Measurements from ENCODE around the gene DCANP1.
"Not testable (repeated sequence)": the region's sequence is repeated elsewhere in the genome, so short reads cannot be mapped to it uniquely, and the experiment has no call there.

The DCANP1 gene, protein sequence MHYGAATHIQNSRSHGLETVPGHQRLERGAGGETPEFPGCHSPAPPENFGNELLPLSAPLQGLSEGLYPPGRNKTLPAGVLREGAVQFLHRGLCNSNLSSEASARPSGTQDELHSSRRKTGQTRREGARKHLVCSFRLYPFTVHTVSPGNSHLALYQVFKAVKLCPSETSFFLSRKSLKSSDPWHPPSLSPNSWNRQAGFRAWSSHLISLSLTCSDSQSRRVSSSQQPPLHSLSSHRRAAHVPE

GRCh38 chr5:135447298-135447929 is at the start of gene DCANP1:
DCANP1 (minus strand) TSS chr5:135447348; CDS start chr5:135447108, 240 bp downstream.
- no peak for DNase-seq
- ATAC-seq: no peak

DNA sequence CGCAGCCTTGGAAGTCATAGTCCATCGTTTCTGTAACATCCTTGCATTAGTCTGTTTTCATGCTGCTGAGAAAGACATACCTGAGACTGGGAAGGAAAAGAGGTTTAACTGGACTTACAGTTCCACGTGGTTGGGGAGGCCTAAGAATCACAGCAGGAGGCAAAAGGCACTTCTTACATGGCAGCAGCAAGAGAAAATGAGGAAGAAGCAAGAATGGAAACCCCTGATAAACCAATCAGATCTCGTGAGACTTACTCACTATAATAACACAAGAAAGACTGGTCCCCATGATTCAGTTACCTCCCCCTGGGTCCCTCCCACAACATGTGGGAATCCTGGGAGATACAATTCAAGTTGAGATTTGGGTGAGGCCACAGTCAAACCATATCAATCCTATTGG is 48.4 kb upstream of the DCANP1 start:
- DNase-seq, ATAC-seq: not testable (repeated sequence)

- ATAC-seq (no peak), DNase-seq (no peak)
These were observed 47.0 kb upstream of the DCANP1 start for GRCh38 chr5:135494196-135494595.

GRCh38 chr5:135493406-135494180 is 46.4 kb upstream of the DCANP1 start:
- no peak for ATAC-seq
- DNase-seq: no peak

- ATAC-seq: no peak
These were observed 45.1 kb upstream of the DCANP1 start for GRCh38 chr5:135492319-135492626.

GRCh38 chr5:135491552-135492318 is 44.6 kb upstream of the DCANP1 start:
- ATAC-seq (no peak), DNase-seq (no peak)

More at GRCh38 chr5:135492319-135492626, 45.1 kb upstream of the DCANP1 start:
- no peak for DNase-seq

DNA sequence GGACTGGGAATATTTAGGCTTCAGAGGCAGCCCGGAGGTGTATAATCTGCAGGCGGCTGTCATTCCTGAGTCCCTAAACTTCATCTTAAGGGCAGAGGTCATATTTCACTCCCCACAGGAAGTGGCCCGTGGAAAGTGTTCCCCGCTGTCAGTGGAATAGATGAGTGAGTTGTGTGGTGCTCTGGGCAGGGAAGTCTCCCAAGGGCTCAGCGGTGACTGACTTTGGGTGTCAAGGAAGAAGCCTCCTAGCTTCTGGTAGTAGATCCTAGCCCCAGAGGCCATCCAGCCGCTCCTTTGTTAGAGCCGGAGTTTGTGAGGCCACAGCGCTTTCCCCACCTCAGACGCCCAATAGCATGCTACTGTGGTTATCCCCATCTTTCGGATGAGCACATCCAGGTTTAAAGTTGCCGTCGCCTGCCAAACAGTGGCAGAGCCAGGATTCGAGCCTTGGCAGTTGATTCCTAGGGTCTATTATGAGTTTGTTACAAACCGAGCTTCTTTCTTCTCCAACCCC is 43.9 kb upstream of the DCANP1 start:
- DNase-seq (no peak), ATAC-seq (no peak)

- DNase-seq (no peak), ATAC-seq (no peak)
These were observed 43.3 kb upstream of the DCANP1 start for GRCh38 chr5:135490245-135491037.

DNA sequence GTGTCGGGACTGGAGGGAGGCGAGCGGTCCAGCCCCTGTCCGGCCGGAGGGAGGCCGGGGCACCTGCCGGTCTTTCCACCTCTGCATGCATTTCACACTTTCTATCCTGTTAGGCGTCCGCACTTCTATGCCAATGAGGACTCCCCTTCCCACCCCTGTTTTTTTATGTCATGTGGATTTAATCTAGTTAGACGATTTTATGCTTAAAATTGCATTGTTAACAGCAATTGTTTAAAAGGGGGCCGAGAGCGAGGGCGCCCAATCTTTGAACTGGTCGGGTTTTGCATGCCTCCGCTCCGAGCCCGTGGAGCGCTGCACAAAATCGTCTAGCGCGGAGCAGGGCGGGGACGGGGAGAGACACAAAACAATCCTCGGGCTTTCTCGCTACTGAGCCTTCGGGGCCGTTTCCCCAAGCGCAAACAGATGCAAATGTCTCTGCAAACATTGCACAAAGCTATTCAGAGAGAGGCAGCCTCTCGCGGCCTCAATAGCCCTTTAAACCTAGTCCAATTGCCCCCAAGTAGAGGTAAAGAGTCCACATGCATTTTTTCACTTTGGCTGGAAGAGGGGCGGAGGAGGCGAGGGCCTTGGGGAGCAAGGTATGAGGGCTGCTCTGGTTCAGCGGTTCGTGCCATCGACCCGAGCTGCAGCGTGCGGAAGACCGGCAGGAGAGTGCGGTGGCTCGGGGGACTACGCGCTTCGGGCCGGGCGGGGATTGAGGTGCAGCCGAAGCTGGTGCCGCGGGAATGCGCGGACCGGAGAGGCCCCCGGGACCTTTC is 42.5 kb upstream of the DCANP1 start:
- no peak for DNase-seq
- ATAC-seq: no peak

GRCh38 chr5:135488727-135489465 is 41.7 kb upstream of the DCANP1 start:
- no peak for DNase-seq

GRCh38 chr5:135487839-135488514 is 40.8 kb upstream of the DCANP1 start:
- DNase-seq: no peak
- ATAC-seq: no peak

More at GRCh38 chr5:135488727-135489465, 41.7 kb upstream of the DCANP1 start:
- ATAC-seq: no peak

DNA sequence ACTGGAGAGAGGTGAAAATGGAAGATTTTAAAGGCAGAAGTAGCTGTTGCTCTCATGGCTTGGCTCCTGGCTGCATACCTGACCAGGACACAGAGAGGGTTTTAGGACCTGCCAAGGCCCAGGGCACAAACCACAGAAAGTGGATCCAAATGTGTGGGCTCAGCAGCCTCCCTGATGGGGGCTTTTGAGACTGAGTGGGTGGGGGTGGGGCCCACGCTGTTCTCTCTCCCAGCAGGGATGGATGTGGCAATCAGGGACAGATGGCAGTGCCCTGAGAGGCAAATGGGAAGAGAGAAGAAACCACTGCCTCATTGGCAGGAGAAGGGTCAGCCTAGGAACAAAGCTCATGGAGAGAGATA is 39.9 kb upstream of the DCANP1 start:
- ATAC-seq (no peak), DNase-seq (no peak)

- no peak for ATAC-seq
- no peak for DNase-seq
These were observed 39.2 kb upstream of the DCANP1 start for GRCh38 chr5:135486131-135487036.

- ATAC-seq (no peak), DNase-seq (no peak)
These were observed 37.5 kb upstream of the DCANP1 start for GRCh38 chr5:135484674-135485086.

DNA sequence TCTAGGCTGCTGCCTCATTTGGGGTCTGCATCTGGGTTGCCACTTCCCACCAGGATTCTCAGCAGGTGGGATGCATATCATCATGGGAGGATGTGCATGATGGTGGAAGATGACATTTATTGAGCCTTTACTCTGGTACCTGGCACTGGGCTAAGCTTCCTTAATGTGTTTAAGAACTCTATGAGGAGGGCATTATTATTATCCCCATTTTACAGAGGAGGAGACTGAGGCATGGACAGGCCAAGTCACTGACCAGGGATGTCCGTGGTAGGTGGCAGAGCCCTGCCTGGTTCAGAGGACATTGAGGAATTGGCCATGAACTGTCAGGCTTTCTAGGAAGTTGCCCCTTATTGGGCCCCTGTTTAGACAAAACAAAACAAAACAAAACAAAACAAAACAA is 36.1 kb upstream of the DCANP1 start:
- DNase-seq (no peak), ATAC-seq (no peak)

GRCh38 chr5:135482381-135482933 is 35.3 kb upstream of the DCANP1 start:
- ATAC-seq (no peak), DNase-seq (no peak)

GRCh38 chr5:135481909-135482311 is 34.8 kb upstream of the DCANP1 start:
- no peak for ATAC-seq
- DNase-seq: no peak

DNA sequence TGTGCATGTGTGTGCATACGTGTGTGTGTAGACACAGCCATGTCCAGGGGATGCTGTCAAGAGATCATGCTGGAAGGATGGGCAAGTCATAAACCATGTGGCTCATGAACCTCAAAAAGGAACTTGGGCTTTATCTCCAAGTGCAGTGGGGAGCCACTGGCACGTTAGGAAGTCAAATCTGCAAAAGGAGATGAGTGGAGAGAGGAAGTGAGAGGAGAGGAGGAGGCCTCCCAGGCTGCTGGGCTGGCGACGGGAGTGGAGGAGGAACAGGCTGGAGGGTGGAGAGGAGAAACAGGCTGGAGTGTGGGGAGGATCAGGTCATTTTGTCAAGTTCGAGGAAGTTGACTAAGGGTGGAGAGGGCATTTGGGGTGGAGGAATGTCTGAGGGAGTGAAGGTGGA is 34.2 kb upstream of the DCANP1 start:
- no peak for ATAC-seq
- DNase-seq: no peak
